Activated CD4-positive, alpha-beta memory T cell treated with anti-CD3 and anti-CD28 coated beads, Interleukin-2, amount 10 ng/mL, durations not matched to agents 7 days and 5 days (primary cell): ENCODE measurements around the gene CCDC183. TPM values are rescaled to one million over a fixed set of nuclear protein-coding genes. Genes with fewer than 3 reads are reported as not detected.

Experiments
- CTCF ChIA-PET: fragments of 350-600 bp; sonication (Branson Sonifier 250); formaldehyde crosslinking; loops from one replicate; lab custom pipeline; 2021; ENCODE audit warnings: antibody characterized with exemption, inconsistent platforms; lab: Charles Lee
- POLR2A ChIA-PET: fragments of 350-600 bp; sonication (Branson Sonifier 250); formaldehyde crosslinking; loops from one replicate; lab custom pipeline; 2021; ENCODE audit warnings: antibody characterized with exemption; lab: Charles Lee
- DNase-seq: peaks from one replicate; pipeline ENCODE4 v3.0.0-alpha.2; 2020
- H3K27ac Mint-ChIP-seq: one replicate; pipeline ENCODE4 v1.8.0; 2021; ENCODE audit warnings: mild to moderate bottlenecking, mixed read lengths
- H3K27me3 Mint-ChIP-seq: one replicate; pipeline ENCODE4 v1.8.0; 2021; ENCODE audit warnings: mixed read lengths
- H3K36me3 Mint-ChIP-seq: one replicate; pipeline ENCODE4 v1.8.0; 2021; ENCODE audit warnings: low read depth, mixed read lengths
- H3K4me1 Mint-ChIP-seq: one replicate; pipeline ENCODE4 v1.8.0; 2021; ENCODE audit warnings: mixed read lengths
- H3K4me3 Mint-ChIP-seq: one replicate; pipeline ENCODE4 v1.8.0; 2021; ENCODE audit warnings: mild to moderate bottlenecking, mixed read lengths
- H3K9me3 Mint-ChIP-seq: one replicate; pipeline ENCODE4 v1.8.0; 2021; ENCODE audit warnings: mixed read lengths
- total RNA-seq, 2 experiments: library from RNA; stranded (reverse); gene quantifications; one replicate each; pipeline ENCODE4 v1.2.3, GENCODE V29; 2021

CCDC183 gene
- total RNA-seq, 2 experiments from 2014 or later: 0.96 to 1.4 TPM

DNA sequence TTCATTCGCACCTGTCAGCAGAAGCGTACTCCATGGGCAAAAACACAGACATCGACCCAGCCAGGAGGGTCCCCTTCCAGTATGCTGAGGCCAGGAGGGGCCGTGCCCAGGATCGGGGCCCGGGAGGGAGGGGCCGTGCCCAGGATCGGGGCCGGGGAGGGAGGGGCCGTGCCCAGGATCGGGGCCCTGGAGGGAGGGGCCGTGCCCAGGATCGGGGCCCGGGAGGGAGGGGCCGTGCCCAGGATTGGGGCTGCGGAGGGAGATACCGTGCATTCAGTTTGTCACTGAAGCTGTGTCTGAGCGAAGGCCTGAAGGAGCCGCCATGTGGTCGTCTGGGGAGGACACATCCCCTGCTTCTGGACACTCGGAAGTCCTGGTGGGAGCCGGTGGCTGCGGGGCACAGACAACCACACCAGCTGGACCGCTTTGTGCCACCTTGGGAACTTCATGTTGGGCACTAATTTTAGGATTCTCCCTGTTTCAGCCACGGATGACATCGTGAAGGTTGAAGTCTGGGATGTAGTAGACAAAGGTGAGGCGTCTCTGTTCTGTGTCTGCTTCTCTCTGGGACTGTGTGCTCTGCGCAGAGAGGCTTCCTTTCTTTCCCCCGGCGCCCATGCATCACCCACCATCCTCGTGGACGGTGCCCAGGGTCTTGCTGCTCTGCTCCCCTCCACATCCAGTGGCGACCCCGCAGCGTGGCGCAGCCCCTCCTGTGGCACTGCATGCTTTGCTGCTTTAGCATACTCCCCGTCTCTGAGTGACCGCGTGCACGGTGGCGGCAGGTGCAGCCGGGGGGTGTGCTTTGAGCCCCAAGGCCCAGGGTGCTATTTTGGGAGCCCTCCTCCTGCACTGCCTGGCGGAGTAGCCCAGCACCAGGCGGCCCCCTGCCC is 29.4 kb downstream of the CCDC183 start:
- POLR2A ChIA-PET: no interaction called here
- Mint-ChIP-seq H3K4me3 (no peak overlapping the region), H3K9me3 (no peaks in the 10 kb centered on the region), H3K27me3 (no peaks in the 10 kb centered on the region), H3K27ac (no peak overlapping the region), H3K36me3 (peaks cover 31% of the 10 kb centered on the region), H3K4me1 (peaks cover 4% of the 10 kb centered on the region)
- CTCF ChIA-PET: no interaction called here
- no peak for DNase-seq

DNA sequence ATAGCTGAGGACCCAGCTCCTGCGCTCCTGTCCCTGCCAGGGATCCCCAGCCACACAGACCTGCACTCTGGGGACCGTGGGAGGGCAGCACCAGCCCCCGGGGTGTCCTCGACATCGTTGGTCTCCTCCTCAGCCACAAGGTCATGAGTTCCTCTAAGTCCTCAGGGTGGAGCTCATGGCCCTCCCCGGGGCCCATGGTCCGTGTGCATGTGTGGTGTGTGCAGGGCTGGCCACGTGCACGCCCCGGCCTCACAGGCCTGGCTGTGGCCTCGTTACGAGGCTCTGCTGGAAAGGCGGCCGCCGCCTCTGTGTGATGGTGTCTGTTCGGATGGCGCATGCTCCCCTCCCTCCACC is 30.0 kb downstream of the CCDC183 start:
- POLR2A ChIA-PET: no interaction called here
- Mint-ChIP-seq H3K4me3 (no peak overlapping the region), H3K27ac (no peak overlapping the region), H3K9me3 (no peaks in the 10 kb centered on the region), H3K27me3 (no peaks in the 10 kb centered on the region), H3K4me1 (no peaks in the 10 kb centered on the region), H3K36me3 (peaks cover 30% of the 10 kb centered on the region)
- no peak for DNase-seq
- CTCF ChIA-PET: no interaction called here

DNA sequence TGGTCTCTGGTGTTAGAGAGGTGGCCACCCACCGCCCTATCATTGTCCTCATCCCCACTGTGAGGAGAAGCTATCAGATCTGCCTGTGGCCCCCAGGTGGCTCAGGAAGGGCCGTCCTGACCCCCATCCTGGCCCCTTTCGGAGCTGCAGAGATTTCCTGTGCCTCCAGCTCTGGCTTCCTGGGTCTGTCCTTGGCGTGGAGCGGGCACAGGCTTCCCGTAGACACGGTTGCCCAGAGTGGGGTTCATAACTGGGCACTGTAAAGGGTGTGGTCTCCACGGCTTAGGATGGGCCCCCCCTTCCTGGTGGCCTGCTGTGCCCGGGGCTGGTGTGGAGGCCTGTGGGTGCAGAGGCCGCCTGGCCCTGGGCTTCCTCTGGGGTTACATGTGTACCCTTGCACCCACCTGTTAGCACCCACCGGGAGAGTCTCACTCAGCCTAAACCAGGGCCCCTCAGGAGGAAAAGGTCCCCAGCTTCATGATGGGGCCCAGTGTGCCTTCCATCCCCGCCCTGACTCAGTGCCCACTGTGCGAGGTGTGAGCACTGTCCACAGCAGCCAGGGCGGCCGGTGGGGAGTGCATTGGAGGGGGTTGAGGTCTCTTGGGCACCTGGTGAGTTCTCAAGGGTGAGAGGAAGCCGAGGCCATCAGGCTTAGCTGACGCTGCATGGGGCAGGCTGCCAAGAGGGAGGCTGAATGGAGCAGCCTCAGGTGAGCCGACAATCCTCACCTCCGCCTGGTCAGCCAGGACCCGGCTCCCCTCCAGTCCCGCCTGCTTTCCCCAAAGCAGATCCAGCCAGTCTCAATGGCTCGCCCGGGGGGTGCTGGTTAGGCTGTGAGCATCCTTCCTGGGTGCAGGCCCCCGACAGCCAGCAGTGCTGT is 30.8 kb downstream of the CCDC183 start:
- no peak for DNase-seq
- Mint-ChIP-seq H3K4me3 (no peak overlapping the region), H3K27ac (no peak overlapping the region), H3K27me3 (no peaks in the 10 kb centered on the region), H3K36me3 (peaks cover 32% of the 10 kb centered on the region), H3K4me1 (no peaks in the 10 kb centered on the region), H3K9me3 (no peaks in the 10 kb centered on the region)
- POLR2A ChIA-PET: interaction anchor here (0.6 kb wide), 1 partner anchor 19 kb away, joined by 3 read pairs; the partner anchor contains the start of gene RABL6
- CTCF ChIA-PET: interaction anchor here (0.7 kb wide), 1 partner anchor 15 kb away, joined by 3 read pairs; the partner anchor contains the start of gene AJM1

DNA sequence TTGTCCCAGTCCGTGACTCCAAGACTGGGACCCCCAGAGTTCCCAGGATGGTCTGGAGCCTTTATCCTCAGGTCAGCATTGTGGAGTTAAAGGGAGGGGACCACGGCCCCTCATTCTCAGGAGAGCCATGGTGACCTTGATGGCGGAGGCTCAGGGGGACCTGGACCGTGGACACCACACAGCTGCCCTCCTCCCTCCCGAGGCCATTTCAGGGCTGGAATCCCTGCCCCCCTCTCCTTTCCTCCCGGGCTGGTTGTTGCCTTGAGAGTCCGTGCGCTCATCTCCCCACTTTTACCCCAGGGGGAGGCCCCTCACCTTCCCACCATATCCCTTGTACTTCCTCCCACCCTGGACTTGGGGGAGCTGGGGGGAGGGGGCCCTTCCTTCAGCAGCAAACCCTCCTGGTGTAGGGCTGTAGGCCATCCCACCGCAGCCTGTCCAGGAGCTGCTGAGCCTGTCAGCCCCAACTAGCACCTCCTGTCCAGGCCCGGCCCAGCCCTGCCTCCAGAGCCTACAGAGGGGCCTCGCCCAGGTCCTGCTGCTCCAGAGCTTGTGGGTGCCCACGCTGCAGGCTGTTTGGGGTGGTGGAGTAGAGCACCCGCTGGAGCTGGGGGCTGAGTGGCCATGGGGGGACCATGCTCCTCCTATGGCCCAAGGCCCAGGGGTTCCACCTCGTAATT is 31.8 kb downstream of the CCDC183 start:
- Mint-ChIP-seq H3K9me3 (no peaks in the 10 kb centered on the region), H3K4me3 (no peak overlapping the region), H3K4me1 (no peaks in the 10 kb centered on the region), H3K27ac (no peak overlapping the region), H3K36me3 (peaks cover 36% of the 10 kb centered on the region), H3K27me3 (no peaks in the 10 kb centered on the region)
- ChIA-PET CTCF (interaction anchor here (1.0 to 1.9 kb wide), 2 partner anchors 14 to 51 kb away, joined by 3 to 7 read pairs; partner anchors contain the start of gene AJM1), POLR2A (interaction anchor here (1.6 kb wide), 1 partner anchor 15 kb away, joined by 4 read pairs; the partner anchor contains the start of gene AJM1)
- DNase-seq: no peak

DNA sequence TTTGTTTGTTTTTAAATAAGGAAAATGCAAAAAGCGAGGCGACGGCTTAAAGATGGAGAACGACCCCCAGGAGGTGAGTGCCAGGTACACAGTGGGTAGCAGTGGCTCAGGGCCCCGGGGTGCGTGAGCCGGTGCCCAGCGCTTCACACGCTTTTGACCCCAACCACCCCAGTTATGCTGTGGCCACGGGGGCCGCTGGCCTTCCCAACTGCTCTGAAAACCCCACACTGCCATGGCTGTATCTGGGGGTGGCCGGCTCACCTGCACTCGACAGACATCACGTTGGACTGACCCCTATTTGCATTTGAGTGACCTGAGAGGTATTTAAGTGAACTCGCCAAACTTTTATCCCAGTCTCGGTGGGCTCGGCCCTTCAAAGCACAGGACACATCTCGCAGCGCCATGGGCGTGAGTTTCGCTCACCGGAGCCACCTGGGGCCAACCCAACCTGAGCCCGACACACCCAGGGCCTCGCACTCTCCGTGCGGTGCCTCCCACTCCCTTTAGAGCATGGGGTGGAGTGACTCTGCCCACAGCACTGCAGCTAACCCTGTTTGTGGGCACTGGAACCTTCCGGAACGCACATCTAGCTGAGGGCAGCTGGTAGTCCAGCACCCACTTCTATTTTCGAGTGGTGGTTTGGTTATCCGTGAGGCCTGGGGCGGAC is 32.5 kb downstream of the CCDC183 start:
- no peaks in the 10 kb centered on the region for H3K27me3 Mint-ChIP-seq
- CTCF ChIA-PET: interaction anchor here (1.0 to 1.9 kb wide), 2 partner anchors 14 to 50 kb away, joined by 3 to 7 read pairs; partner anchors contain the start of gene AJM1

DNA sequence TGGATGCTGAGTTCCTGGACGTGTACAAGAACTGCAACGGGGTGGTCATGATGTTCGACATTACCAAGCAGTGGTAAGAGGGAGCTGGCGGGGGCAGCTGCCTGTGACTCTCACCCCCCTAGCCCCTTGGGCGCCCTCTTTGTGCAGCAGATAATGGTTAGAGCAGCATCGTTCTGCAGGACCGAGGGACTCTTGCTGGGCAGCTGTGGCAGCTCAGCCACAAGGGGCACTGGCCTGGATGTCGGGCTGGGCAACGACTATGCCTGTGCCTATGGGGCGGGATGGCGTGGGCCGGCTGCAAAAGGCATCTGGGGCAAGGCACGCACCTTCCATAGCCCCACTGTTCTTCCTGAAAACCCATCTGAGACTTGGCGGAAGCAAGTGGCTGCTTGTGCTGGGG is 33.3 kb downstream of the CCDC183 start:
- Mint-ChIP-seq H3K27me3 (no peaks in the 10 kb centered on the region), H3K4me3 (no peak overlapping the region), H3K36me3 (peaks cover 29% of the 10 kb centered on the region), H3K27ac (no peak overlapping the region), H3K4me1 (no peaks in the 10 kb centered on the region), H3K9me3 (no peaks in the 10 kb centered on the region)
- ChIA-PET CTCF (interaction anchor here (1.9 kb wide), 1 partner anchor 13 kb away, joined by 7 read pairs; the partner anchor contains the start of gene AJM1), POLR2A (interaction anchor here (1.6 kb wide), 1 partner anchor 13 kb away, joined by 4 read pairs; the partner anchor contains the start of gene AJM1)
- no peak for DNase-seq

More for the DNA sequence above, 32.5 kb downstream of the CCDC183 start:
- DNase-seq: no peak
- Mint-ChIP-seq H3K9me3 (no peaks in the 10 kb centered on the region), H3K36me3 (peaks cover 32% of the 10 kb centered on the region), H3K4me3 (no peak overlapping the region), H3K4me1 (no peaks in the 10 kb centered on the region), H3K27ac (no peak overlapping the region)
- POLR2A ChIA-PET: interaction anchor here (1.6 kb wide), 1 partner anchor 14 kb away, joined by 4 read pairs; the partner anchor contains the start of gene AJM1

DNA sequence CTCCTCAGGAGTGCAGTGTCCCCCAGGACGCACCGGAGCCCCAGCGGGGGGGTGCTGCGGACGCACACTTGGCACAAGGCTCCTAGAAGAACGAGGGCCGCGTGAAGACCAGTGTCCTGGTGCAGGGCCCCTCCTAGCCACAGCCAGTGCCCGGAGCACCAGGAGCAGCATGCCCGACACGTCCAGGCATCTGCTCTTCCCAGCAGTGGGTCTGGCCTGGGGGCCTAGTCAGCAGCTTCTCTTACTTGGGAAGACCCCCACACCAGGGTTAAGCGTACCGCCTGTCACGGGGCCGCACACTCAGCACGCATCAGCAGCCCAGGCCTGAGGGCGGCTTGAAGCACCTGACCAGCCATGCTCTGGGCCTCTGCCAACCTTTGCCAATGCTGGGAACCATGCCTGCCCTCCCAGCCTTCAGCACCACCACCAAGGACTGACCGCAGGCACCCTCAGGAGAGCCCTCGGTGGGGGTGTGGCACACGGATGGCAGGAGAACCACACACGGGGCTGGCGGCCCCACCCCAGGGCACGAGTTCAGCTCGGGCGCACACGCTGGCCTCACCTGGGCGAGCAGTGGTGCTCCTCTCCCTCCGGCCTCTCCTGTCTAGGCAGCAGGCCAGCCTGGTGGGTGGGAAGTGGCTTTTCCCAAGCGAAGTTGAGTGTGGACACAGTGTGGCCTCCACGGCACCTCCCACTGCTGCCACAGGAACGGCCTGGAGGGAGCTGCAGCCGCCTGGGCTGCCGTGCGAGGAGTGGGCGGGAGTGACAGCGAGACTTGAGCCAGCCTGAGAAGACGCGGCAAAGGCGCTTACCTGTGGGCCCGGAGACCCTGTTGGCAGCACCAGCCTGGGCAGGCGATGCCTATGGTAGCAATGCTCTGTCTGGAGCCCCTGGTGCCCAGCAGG is 34.1 kb downstream of the CCDC183 start:
- Mint-ChIP-seq H3K27me3 (no peaks in the 10 kb centered on the region), H3K4me3 (no peak overlapping the region), H3K4me1 (no peaks in the 10 kb centered on the region), H3K27ac (no peak overlapping the region), H3K36me3 (peaks cover 23% of the 10 kb centered on the region), H3K9me3 (no peaks in the 10 kb centered on the region)
- ChIA-PET CTCF (interaction anchor here (1.9 kb wide), 1 partner anchor 12 kb away, joined by 7 read pairs; the partner anchor contains the start of gene AJM1), POLR2A (interaction anchor here (1.6 to 1.7 kb wide), 2 partner anchors 8 to 12 kb away, joined by 3 to 4 read pairs; partner anchors contain the start of gene AJM1)
- no peak for DNase-seq

DNA sequence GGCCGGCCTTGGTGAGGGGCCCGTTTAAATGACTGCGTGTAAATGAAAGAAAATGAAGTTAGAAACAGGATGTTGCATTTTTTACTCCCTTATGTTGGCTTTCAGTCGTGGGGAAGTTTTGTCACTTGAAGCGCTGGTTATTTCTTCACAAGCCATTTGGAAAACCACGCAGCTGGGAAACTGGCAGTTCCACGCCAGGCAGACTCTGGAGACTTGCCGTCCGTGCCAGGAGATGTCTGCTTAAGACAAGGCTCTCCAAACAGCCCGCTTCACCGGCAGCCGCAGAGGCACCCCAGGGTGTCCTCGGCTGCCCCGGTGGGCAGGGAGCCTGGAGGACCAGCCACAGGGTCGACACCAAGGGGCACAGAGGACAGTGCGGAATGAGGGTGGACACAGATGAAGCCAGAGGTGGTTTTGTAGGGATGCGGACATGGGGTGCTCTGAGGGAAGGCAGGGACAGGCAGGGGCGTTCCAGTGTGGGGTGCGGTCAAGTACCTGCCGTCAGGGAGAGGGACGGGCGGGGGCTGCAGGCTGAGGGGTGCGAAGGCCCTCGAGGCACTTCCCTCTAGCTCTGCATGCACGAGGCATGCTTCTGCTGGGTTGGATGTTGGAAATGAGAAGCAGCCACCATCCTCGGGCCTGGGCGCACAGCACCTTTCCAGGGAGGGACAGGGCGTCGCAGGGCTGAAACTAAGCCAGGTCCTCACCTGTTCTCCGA is 35.0 kb downstream of the CCDC183 start:
- H3K27ac Mint-ChIP-seq: no peak overlapping the region
- H3K36me3 Mint-ChIP-seq: peaks cover 17% of the 10 kb centered on the region
- CTCF ChIA-PET: interaction anchor here (1.2 kb wide), 1 partner anchor 11 kb away, joined by 5 read pairs; the partner anchor contains the start of gene AJM1

DNA sequence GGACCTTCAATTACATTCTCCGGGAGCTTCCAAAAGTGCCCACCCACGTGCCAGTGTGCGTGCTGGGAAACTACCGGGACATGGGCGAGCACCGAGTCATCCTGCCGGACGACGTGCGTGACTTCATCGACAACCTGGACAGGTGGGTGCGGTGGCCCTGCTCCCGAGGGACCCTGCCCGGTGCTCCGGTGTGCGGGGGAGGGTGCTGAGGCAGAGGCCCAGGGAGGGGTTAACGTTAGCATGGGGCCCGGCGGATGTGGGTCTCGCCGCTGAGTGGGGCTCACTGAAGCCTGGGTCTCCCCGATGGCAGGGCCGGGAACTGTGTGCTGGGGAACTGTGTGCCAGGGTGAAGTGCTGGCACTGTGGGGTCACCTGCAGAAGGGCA is 35.6 kb downstream of the CCDC183 start:
- no peak overlapping the region for H3K27ac Mint-ChIP-seq
- H3K4me1 Mint-ChIP-seq: no peaks in the 10 kb centered on the region
- H3K36me3 Mint-ChIP-seq: peaks cover 17% of the 10 kb centered on the region
- POLR2A ChIA-PET: interaction anchor here (1.7 kb wide), 1 partner anchor 9 kb away, joined by 3 read pairs; no protein-coding TSS in a partner anchor
- CTCF ChIA-PET: interaction anchor here (1.2 kb wide), 1 partner anchor 11 kb away, joined by 5 read pairs; the partner anchor contains the start of gene AJM1
- no peaks in the 10 kb centered on the region for H3K27me3 Mint-ChIP-seq
- no peak for DNase-seq
- no peak overlapping the region for H3K4me3 Mint-ChIP-seq
- no peaks in the 10 kb centered on the region for H3K9me3 Mint-ChIP-seq

More for the DNA sequence above, 35.0 kb downstream of the CCDC183 start:
- no peaks in the 10 kb centered on the region for H3K27me3 Mint-ChIP-seq
- POLR2A ChIA-PET: interaction anchor here (1.7 kb wide), 1 partner anchor 9 kb away, joined by 3 read pairs; no protein-coding TSS in a partner anchor
- DNase-seq: no peak
- no peaks in the 10 kb centered on the region for H3K9me3 Mint-ChIP-seq
- H3K4me3 Mint-ChIP-seq: no peak overlapping the region
- H3K4me1 Mint-ChIP-seq: no peaks in the 10 kb centered on the region

DNA sequence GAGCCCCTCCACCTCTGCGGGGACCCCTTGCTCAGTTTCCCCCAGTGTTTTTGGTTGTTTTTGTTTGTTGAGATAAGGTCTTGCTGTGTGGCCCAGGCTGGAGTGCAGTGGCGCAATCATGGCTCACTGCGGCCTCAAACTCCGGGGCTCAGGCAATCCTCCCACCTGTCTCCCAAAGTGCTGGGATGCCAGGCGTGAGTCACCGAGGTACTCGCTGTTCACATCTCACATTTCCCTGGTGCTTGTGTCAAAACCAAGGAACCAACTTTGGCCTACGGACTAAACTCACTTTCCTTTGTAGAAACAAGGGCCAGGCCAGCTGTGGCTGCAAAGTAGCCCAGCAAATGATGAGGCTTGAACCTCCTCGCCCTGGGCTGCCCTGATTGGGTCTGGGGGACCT is 36.4 kb downstream of the CCDC183 start:
- CTCF ChIA-PET: no interaction called here
- H3K27me3 Mint-ChIP-seq: no peaks in the 10 kb centered on the region
- POLR2A ChIA-PET: no interaction called here
- H3K36me3 Mint-ChIP-seq: peaks cover 17% of the 10 kb centered on the region
- no peak overlapping the region for H3K27ac Mint-ChIP-seq
- no peaks in the 10 kb centered on the region for H3K4me1 Mint-ChIP-seq
- H3K4me3 Mint-ChIP-seq: no peak overlapping the region
- no peak for DNase-seq
- H3K9me3 Mint-ChIP-seq: no peaks in the 10 kb centered on the region
